H1 (cell line): Measurements from ENCODE around the gene P2RY8. TPM values are rescaled to one million over a fixed set of nuclear protein-coding genes. Genes with fewer than 3 reads are reported as not detected.

ENCODE experiments used
- CTCF ChIA-PET: fragments of 300-600 bp; sonication (Branson Sonifier 250); formaldehyde crosslinking; loops from one replicate; lab custom pipeline; 2021; ENCODE audit not compliant: partially characterized antibody; lab: Charles Lee
- POLR2A ChIA-PET: fragments of 300-600 bp; sonication (Branson Sonifier 250); formaldehyde crosslinking; loops from one replicate; lab custom pipeline; 2021; ENCODE audit warnings: inconsistent platforms; ENCODE audit not compliant: partially characterized antibody; lab: Charles Lee
- DNase-seq, 2 experiments: peaks; one replicate each; pipeline versions ENCODE4 v3.0.0 to v3.0.0-alpha.2; 2010 to 2022; ENCODE audit warnings: low spot score in 2 of 2, low read depth in 1 of 2, mixed read lengths in 1 of 2
- FAIRE-seq: peaks from 2 replicates; lab custom pipeline; 2011; peaks lifted over from hg19 to GRCh38; lab: Jason Lieb, UNC
- H2AFZ ChIP-seq: 2 replicates; pipeline ENCODE4 v1.8.1; 2012; ENCODE audit warnings: low read length, inconsistent platforms
- H2AK5ac ChIP-seq: 2 replicates; pipeline ENCODE4 v1.6.1; 2013; ENCODE audit warnings: low read depth, low read length
- H2BK120ac ChIP-seq: replicated peaks from 2 replicates; pipeline ENCODE3; 2013; ENCODE audit warnings: low read depth, low read length, inconsistent platforms
- H2BK12ac ChIP-seq: 2 replicates; pipeline ENCODE4 v1.6.1; 2013; ENCODE audit warnings: low read depth, low read length
- H2BK15ac ChIP-seq: 2 replicates; pipeline ENCODE4 v1.6.1; 2013; ENCODE audit warnings: low read length
- H2BK20ac ChIP-seq: 2 replicates; pipeline ENCODE4 v1.6.1; 2013; ENCODE audit warnings: low read length
- H2BK5ac ChIP-seq: 2 replicates; pipeline ENCODE4 v1.6.1; 2013; ENCODE audit warnings: low read depth, low read length
- H3K14ac ChIP-seq: 2 replicates; pipeline ENCODE4 v1.6.1; 2013; ENCODE audit warnings: inconsistent platforms; ENCODE audit not compliant: insufficient read length
- H3K18ac ChIP-seq: 2 replicates; pipeline ENCODE4 v1.6.1; 2013; ENCODE audit warnings: low read length; ENCODE audit errors: extremely low read depth
- H3K23ac ChIP-seq: 2 replicates; pipeline ENCODE4 v1.6.1; 2013; ENCODE audit warnings: inconsistent platforms; ENCODE audit not compliant: insufficient read length
- H3K23me2 ChIP-seq: 2 replicates; pipeline ENCODE4 v1.6.1; 2013; ENCODE audit warnings: low read depth, low read length
- H3K27ac ChIP-seq: 2 replicates; pipeline ENCODE4 v1.6.1; 2011; ENCODE audit warnings: low read depth, low read length, inconsistent platforms
- H3K27me3 ChIP-seq, 4 experiments: replicated peaks in 1 of 4; 1 replicate in 1 of 4; 2 replicates in 3 of 4; pipeline versions ENCODE4 v1.6.1 to v1.8.1; 2011 to 2013; ENCODE audit warnings: low read length in 3 of 4, mild to moderate bottlenecking in 3 of 4, inconsistent platforms in 2 of 4, mixed read lengths in 2 of 4, moderate library complexity in 1 of 4; ENCODE audit not compliant: control insufficient read depth in 3 of 4, insufficient read depth in 3 of 4; ENCODE audit errors: extremely low read depth in 1 of 4
- H3K36me3 ChIP-seq, 4 experiments: 2 replicates each; pipeline versions ENCODE4 v1.6.1 to v1.8.1; 2011 to 2013; ENCODE audit warnings: mild to moderate bottlenecking in 4 of 4, low read length in 3 of 4, moderate library complexity in 2 of 4, control low read depth in 1 of 4, inconsistent platforms in 1 of 4; ENCODE audit not compliant: insufficient read depth in 4 of 4, control insufficient read depth in 2 of 4
- H3K4ac ChIP-seq: replicated peaks from 2 replicates; pipeline ENCODE3; 2013; ENCODE audit warnings: low read length, low read depth, mixed read lengths, inconsistent platforms; ENCODE audit not compliant: insufficient read length
- H3K4me1 ChIP-seq, 4 experiments: replicated peaks in 1 of 4; 1 replicate in 1 of 4; 2 replicates in 3 of 4; pipeline versions ENCODE4 v1.6.1 to v1.8.1; 2011 to 2013; ENCODE audit warnings: low read length in 3 of 4, inconsistent platforms in 2 of 4, mixed read lengths in 1 of 4; ENCODE audit not compliant: insufficient read depth in 4 of 4, control insufficient read depth in 3 of 4
- H3K4me2 ChIP-seq, 2 experiments: 2 replicates each; pipeline versions ENCODE4 v1.6.1 to v1.8.1; 2011 to 2013; ENCODE audit warnings: low read depth in 2 of 2, low read length in 2 of 2, control low read depth in 1 of 2, inconsistent platforms in 1 of 2, mild to moderate bottlenecking in 1 of 2; ENCODE audit not compliant: insufficient read depth in 1 of 2
- H3K4me3 ChIP-seq, 4 experiments: fragments of 200-600, 300-600 bp in 1 of 4; sonication (generic), shearing (Covaris generic), sonication (Bioruptor Twin) in 1 of 4; 2 replicates each; pipeline versions ENCODE4 v1.5.1 to v1.8.1; 2011 to 2016; ENCODE audit warnings: low read length in 4 of 4, low read depth in 3 of 4, control low read depth in 2 of 4, inconsistent platforms in 2 of 4, mild to moderate bottlenecking in 2 of 4, mixed read lengths in 1 of 4, moderate library complexity in 1 of 4; ENCODE audit not compliant: insufficient read depth in 2 of 4; ENCODE audit errors: extremely low read depth in 1 of 4
- H3K56ac ChIP-seq: replicated peaks from 2 replicates; pipeline ENCODE3; 2013; ENCODE audit warnings: low read depth, mild to moderate bottlenecking, mixed read lengths, low read length, inconsistent platforms; ENCODE audit not compliant: insufficient read length
- H3K79me1 ChIP-seq: 2 replicates; pipeline ENCODE4 v1.6.1; 2013; ENCODE audit warnings: low read depth, low read length, control low read depth
- H3K79me2 ChIP-seq, 2 experiments: 2 replicates each; pipeline versions ENCODE4 v1.6.1 to v1.8.1; 2012 to 2013; ENCODE audit warnings: low read length in 2 of 2, mild to moderate bottlenecking in 2 of 2, inconsistent platforms in 1 of 2; ENCODE audit not compliant: insufficient read depth in 2 of 2, control insufficient read depth in 1 of 2
- H3K9ac ChIP-seq, 4 experiments: replicated peaks in 1 of 4; 1 replicate in 1 of 4; 2 replicates in 3 of 4; pipeline versions ENCODE4 v1.6.1 to v1.8.1; 2011 to 2013; ENCODE audit warnings: low read depth in 3 of 4, low read length in 3 of 4, control low read depth in 2 of 4, mild to moderate bottlenecking in 2 of 4, moderate library complexity in 2 of 4, inconsistent platforms in 1 of 4; ENCODE audit errors: extremely low read depth in 1 of 4
- H3K9me3 ChIP-seq, 2 experiments: 2 replicates each; pipeline versions ENCODE4 v1.6.1 to v1.8.1; 2012 to 2013; ENCODE audit warnings: mild to moderate bottlenecking in 2 of 2, moderate library complexity in 2 of 2, control low read depth in 1 of 2, inconsistent platforms in 1 of 2, low read depth in 1 of 2, low read length in 1 of 2, mixed read lengths in 1 of 2; ENCODE audit not compliant: insufficient read depth in 2 of 2
- H4K20me1 ChIP-seq, 2 experiments: replicated peaks in 1 of 2; 2 replicates each; pipeline versions ENCODE3 to v1.8.1; 2011 to 2013; ENCODE audit warnings: inconsistent platforms in 2 of 2, low read length in 2 of 2, mild to moderate bottlenecking in 1 of 2; ENCODE audit not compliant: insufficient read depth in 2 of 2, control insufficient read depth in 1 of 2
- H4K5ac ChIP-seq: 2 replicates; pipeline ENCODE4 v1.6.1; 2013; ENCODE audit warnings: low read length, low read depth, mixed read lengths, inconsistent platforms; ENCODE audit not compliant: insufficient read length
- H4K8ac ChIP-seq: 2 replicates; pipeline ENCODE4 v1.8.0; 2013; ENCODE audit warnings: mild to moderate bottlenecking, moderate library complexity, low read length, inconsistent platforms; ENCODE audit not compliant: insufficient read depth; ENCODE audit errors: extremely low read depth
- H4K91ac ChIP-seq: replicated peaks from 2 replicates; pipeline ENCODE3; 2013; ENCODE audit warnings: low read length, mixed read lengths, inconsistent platforms; ENCODE audit not compliant: insufficient read length
- BACH1 ChIP-seq: IDR thresholded peaks from 2 replicates; pipeline ENCODE4 v1.6.1; 2012; ENCODE audit warnings: low read length, improper control_type of control experiment
- GTF2F1 ChIP-seq: IDR thresholded peaks from 2 replicates; pipeline ENCODE4 v1.6.1; 2012; ENCODE audit warnings: low read depth, low read length, improper control_type of control experiment, borderline replicate concordance
- HDAC2 ChIP-seq, 2 experiments: fragments of 300-600 bp in 1 of 2; sonication (generic) in 1 of 2; IDR thresholded peaks; 2 replicates each; pipeline ENCODE4 v1.6.1; 2011 to 2012; ENCODE audit warnings: low read depth in 2 of 2, low read length in 2 of 2, mild to moderate bottlenecking in 2 of 2, moderate library complexity in 2 of 2, borderline replicate concordance in 1 of 2, inconsistent platforms in 1 of 2
- PHF8 ChIP-seq: fragments of 200-600 bp; sonication (generic); conservative IDR thresholded peaks from 2 replicates; pipeline ENCODE4 v1.7.1; 2012; ENCODE audit warnings: low read depth, mild to moderate bottlenecking, inconsistent platforms, low read length, moderate library complexity
- POLR2AphosphoS5 ChIP-seq: IDR thresholded peaks from 2 replicates; pipeline ENCODE4 v1.6.1; 2011; ENCODE audit warnings: low read depth, low read length
- SUZ12 ChIP-seq: fragments of 200-600 bp; sonication (generic); IDR thresholded peaks from 2 replicates; pipeline ENCODE4 v1.6.1; 2012; ENCODE audit warnings: mild to moderate bottlenecking, inconsistent platforms, low read length, moderate library complexity, mixed read lengths
- YY1 ChIP-seq: IDR thresholded peaks from 2 replicates; pipeline ENCODE4 v1.6.1; 2011; ENCODE audit warnings: low read depth, mild to moderate bottlenecking, low read length
- WGBS, 2 experiments: shearing (Covaris generic) in 1 of 2; methylation state at CpG; one replicate each; pipeline versions ENCODE4 v1.1.6 to v1.1.7; 2013 to 2015; ENCODE audit warnings: low lambda C conversion rate in 2 of 2, mixed read lengths in 2 of 2, inconsistent platforms in 1 of 2, low coverage in 1 of 2, missing lambda C conversion rate in 1 of 2; ENCODE audit not compliant: insufficient replicate concordance in 2 of 2, insufficient coverage in 1 of 2, insufficient read length in 1 of 2; ENCODE audit errors: extremely low coverage in 1 of 2, missing lambda C conversion rate in 1 of 2; 5-methylcytosine and 5-hydroxymethylcytosine counted together
- polyA plus RNA-seq, 7 experiments: library from polyadenylated mRNA; depleted of rRNA in 3 of 7; stranded (reverse) in 5 of 7; unstranded in 2 of 7; fragments of >200 nt in 5 of 7; fragments of 200-250 nt in 2 of 7; gene quantifications; 1 replicate in 5 of 7; 2 replicates in 1 of 7; 4 replicates in 1 of 7; pipeline versions ENCODE4 v1.2.1 to v1.2.3, GENCODE V29; 2011 to 2013; ENCODE audit warnings: missing spikeins in 2 of 7, mixed read lengths in 2 of 7
- total RNA-seq: library from RNA; stranded (reverse); fragmentation: NEBNext Ultra II Directional; extraction: Animal tissue kit (Norgen Biotek cat#: 25700); gene quantifications from 2 replicates; pipeline ENCODE4 v1.2.1, GENCODE V29; 2021

P2RY8 gene
- total and polyA plus RNA-seq, 2 of the 8 experiments (the other 6 are each of a cell fraction or from before 2014, with no cell fraction given), result 0.09 to 0.15 TPM

- Histone ChIP-seq H2BK120ac (no peak overlapping the region), H4K20me1 (peaks cover 0 to 5% of the 10 kb centered on the region in 2 experiments), H3K23me2 (peaks cover 11% of the 10 kb centered on the region; the same call in 1 of the 2 replicates), H3K4ac (no peak overlapping the region), H4K8ac (peak overlapping the region; percentile 95), H3K18ac (peak overlapping the region; percentile 48; the same call in 1 of the 2 replicates), H2BK12ac (no peak overlapping the region), H3K4me2 (peak overlapping the region in 1 of 2 experiments; percentile 54; a peak in 1 of 4 replicates), H2BK5ac (no peak overlapping the region), H2BK20ac (no peak overlapping the region), H2AFZ (no peak overlapping the region), H3K9me3 (peaks cover 4 to 19% of the 10 kb centered on the region in 2 experiments; a peak in 3 of 4 replicates), H3K14ac (no peak overlapping the region), H3K79me1 (peaks cover 15% of the 10 kb centered on the region), H4K91ac (no peak overlapping the region), H3K79me2 (peaks cover 32 to 42% of the 10 kb centered on the region in 2 experiments), H2BK15ac (no peak overlapping the region), H3K27me3 (no peaks in the 10 kb centered on the region), H4K5ac (no peak overlapping the region), H3K56ac (no peak overlapping the region), H3K23ac (no peak overlapping the region), H3K9ac (no peak overlapping the region), H2AK5ac (no peak overlapping the region), H3K27ac (no peak overlapping the region), H3K4me3 (peak overlapping the region; percentile 55 to 73 (median 60)), H3K36me3 (peaks cover 4 to 12% (median 8%) of the 10 kb centered on the region in 4 experiments; a peak in 6 of 8 replicates), H3K4me1 (peaks cover 0 to 1% (median 0%) of the 10 kb centered on the region in 4 experiments; a peak in 2 of 7 replicates)
- ChIA-PET POLR2A (no interaction called here), CTCF (no interaction called here)
- no peak for DNase-seq
- no peak for FAIRE-seq
- TF ChIP-seq BACH1 (peak; percentile 81), YY1 (0 out of 2 replicates have a peak, but pooled peaks have one; percentile 2), HDAC2 (IDR thresholded peaks at IDR 0.05; ENCODE audit: borderline replicate concordance in 1 of 2, low read depth in 2 of 2, low read length in 2 of 2) (peak in 1 of 2 experiments; percentile 41; a peak in 1 of 4 replicates), GTF2F1 (no peak), POLR2AphosphoS5 (no peak), PHF8 (peak; percentile 46; the same call in 1 of the 2 replicates), SUZ12 (peak; percentile 36; the same call in 1 of the 2 replicates)
- 6% methylated on average over 11 of the region's 34 CpGs; no CpG with 5 or more reads in 1 of the 2 experiments for WGBS, 2 experiments
These were observed 83.6 kb downstream of the P2RY8 start for GRCh38 chrX:1453395-1453783.
